HG03097 (cell line): Measurements from ENCODE around the gene ATP9B.
A peak's percentile ranks its signal among the peaks of the same experiment; 100 is the strongest.

ENCODE experiments used
- ATAC-seq: cut with Tn5 transposase; IDR thresholded peaks from one replicate; pipeline ENCODE4 v1.9.1; 2021; ENCODE audit not compliant: unreplicated experiment, low FRiP score

Gene ATP9B

DNA sequence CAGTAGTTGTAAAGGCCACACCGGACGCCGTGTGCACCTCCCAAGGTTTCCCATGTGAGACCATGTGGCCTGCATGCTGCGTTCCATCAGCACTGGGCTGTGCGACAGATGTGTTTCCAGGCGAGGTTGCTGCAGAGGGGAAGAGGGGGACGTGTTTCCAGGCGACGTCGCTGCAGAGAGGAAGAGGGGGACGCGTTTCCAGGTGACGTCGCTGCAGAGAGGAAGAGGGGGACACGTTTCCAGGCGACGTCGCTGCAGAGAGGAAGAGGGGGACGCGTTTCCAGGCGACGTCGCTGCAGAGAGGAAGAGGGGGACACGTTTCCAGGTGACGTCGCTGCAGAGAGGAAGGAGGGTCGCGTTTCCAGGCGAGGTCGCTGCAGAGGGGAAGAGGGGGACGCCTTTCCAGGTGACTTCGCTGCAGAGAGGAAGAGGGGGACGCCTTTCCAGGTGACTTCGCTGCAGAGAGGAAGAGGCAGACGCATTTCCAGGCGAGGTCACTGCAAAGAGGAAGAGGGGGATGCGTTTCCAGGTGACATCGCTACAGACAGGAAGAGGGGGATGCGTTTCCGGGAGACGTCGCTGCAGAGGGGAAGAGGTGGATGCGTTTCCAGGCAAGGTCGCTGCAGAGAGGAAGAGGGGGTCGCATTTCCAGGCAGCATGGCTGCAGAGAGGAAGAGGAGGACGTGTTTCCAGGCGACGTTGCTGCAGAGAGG lies 351.0 kb downstream of the ATP9B start:
- no peak for ATAC-seq

DNA sequence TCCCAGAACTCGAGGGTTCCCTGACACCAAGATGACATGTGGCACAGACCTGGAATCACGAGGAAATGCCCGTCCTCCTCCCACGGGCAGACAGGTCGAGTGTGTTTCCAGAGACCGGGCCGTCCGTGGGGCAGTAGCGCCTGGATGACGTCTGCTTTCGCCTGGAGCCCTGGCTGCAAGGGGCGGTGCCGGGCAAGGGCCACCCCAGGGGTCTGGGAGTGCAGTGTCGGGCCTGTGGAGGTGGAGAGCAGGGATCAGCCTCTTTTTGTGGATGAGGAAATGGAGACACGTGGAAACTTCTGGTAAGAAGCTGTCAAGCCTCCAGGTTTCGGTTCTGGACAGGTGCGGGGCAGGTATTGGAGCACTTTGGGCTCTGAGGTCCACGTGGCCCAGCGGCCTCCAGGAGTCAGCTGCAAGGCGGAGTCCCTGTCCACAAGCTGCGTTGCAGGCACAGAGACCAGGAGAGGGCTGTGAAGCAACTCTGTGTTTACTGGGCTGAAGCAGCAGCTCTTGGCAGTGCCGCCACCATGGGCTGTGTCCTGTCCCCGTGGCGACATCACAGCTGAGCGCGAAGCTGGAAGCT lies 352.2 kb downstream of the ATP9B start:
- ATAC-seq = no peak

DNA sequence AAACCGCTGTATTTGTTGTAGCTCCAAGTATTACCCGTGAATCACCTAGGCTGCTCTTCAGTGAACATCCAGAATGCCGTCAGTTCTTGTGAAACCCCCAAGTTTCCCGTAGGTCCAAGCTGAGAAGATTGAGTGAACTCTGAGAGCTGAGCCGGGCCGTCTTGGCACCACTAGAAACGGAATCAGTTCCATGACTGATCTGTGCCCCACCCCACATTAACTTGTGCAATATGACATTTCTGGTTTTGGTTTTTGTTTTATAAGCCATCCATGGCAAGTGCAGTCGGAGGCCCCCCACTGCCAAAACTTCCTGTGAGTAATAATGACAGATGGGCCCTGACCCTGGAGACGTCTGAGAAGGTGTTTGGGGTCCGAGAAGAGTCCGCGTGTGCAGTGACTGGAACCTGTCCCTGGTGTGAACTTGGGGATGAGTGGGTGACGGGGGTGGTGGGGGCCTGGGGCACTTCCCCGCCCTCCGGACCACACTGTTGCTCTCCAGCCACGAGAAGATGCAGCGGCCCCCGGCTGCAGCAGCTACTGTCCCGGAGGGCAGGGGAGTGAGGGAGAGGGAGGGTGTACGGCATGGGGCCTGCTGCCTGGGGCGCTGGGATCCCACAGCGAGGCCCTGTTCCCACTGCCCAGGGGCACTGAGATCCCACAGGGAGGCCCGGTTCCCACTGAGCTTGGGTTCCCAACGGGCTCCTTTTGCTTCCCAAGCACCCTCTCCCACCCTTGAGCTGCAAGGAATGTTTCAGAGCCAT lies 353.0 kb downstream of the ATP9B start:
- peak; percentile 75 for ATAC-seq

DNA sequence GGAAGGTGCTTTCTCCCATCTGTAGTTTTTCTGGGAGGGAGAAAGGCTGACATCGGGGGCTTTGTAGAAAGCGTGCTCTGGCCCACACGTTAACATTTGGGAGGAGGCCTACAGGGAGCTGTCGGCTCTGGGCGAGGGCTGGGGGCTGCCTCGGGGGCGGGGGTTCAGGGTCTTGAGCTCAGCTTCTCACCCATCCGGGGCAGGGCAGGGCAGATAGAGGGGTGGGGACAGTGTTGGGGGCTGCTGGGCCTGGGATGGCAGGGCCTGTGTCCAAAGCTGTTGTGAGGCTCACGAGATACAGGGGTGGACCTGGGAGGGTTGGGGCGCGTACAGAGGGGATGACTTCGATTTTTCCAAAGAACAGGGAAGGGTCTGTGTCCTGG lies 353.6 kb downstream of the ATP9B start:
- ATAC-seq = no peak

DNA sequence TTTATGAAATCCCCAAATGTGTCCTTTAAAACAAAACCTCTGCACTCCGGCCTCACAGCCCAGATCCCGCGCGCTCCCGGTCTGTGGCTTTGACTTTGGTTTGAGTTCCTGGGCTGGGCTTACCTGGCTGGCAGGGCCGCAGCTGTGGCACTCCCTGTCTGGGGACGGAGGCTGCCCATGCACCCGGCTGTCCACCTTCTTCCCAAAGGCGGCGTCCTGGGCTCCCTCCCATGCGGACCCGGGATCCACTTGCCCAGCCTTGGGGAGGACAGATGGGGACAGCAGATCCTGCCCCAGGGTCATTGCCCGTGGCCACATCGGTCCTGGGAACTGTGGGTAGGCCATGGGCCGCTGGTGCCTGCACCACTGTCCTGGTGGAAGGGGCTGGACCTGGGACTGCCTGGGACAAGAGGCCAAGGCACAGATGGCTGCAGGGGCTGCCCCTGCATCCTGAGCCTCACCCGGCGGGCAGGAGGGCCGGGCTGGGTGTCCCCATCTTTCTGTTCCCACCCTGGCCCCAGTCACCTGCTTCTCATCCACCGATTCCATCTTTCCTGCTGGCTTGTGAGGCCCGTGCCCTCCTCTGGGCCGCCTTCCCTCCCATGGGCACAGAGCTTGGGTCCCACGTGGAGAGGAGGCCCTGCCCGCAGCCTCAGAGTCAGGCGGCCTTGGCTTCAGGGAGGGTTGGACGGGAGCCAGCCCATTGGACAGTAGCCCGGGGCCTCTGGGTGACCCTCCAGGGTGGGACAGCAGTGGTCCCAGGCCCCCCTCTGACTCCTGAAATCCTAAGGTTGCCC lies 354.2 kb downstream of the ATP9B start:
- ATAC-seq = no peak

DNA sequence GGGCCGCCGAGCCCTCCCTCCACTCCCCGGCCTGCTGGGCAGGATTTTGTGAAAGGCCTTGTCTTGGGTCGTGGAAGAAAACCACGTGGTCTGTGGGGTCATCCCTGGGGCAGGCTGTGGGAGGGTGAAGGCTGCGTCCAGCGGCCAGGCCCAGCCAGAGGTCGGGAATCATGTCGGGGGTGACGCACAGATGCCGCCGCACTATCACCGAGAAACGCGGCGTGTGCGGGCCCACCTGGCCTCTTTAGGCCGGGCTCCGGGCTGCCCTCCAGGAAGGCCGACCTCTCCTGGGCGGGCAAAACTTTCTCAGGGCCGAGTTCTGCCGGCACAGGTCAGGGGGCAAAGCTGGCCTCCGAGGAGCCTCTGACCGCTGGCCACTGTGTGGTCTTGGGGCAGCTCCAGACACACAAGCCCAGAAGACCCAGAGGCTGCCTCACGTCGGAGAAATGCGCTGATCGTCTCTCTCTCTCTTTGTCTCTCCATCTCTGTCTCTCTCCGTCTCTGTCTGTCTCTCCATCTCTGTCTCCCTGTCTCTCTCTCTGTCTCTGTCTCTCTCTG lies 354.9 kb downstream of the ATP9B start:
- no peak for ATAC-seq

DNA sequence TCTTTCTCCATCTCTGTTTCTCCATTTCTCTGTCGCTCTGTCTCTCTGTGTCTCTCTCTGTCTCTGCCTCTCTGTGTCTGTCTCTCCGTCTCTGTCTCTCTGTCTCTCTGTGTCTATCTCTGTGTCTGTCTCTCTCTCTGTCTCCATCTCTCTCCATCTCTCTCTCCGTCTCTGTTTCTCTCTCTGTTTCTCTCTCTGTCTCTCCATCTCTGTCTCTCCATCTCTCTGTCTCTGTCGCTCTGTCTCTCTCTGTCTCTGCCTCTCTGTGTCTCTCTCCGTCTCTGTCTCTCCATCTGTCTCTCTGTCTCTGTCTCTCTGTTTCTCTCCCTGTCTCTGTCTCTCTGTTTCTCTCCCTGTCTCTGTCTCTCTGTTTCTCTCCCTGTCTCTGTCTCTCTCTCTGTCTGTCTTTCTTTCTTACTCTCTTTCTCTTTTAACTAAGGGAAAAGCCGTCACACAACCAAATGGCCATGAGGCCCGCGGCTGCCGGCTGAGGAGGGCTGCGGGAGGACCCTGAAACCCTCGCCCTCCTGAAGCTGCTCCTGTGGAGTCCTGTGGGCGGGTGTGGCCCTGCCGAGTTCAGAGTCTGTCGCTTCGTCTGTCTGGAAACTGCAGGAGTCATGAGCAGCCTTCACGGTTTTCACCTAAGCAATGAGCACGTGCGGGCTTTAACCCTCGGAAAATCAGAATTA lies 355.8 kb downstream of the ATP9B start:
- ATAC-seq = no peak

DNA sequence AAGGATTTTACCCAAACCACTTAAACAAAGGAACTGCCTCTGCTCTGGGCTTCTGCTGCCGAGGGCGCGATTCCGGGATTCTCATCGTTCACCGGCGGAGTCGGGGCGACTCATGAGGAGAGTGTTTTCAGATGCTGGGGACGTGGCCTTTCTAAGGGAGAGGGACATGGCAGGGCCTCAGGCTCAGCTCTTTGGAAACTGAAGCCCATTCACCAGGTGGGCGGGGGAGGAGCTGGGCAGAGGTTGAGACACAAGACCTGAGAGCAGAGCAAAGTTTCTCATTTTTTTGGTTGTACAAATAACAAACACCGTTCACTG lies 356.3 kb downstream of the ATP9B start:
- ATAC-seq = no peak

DNA sequence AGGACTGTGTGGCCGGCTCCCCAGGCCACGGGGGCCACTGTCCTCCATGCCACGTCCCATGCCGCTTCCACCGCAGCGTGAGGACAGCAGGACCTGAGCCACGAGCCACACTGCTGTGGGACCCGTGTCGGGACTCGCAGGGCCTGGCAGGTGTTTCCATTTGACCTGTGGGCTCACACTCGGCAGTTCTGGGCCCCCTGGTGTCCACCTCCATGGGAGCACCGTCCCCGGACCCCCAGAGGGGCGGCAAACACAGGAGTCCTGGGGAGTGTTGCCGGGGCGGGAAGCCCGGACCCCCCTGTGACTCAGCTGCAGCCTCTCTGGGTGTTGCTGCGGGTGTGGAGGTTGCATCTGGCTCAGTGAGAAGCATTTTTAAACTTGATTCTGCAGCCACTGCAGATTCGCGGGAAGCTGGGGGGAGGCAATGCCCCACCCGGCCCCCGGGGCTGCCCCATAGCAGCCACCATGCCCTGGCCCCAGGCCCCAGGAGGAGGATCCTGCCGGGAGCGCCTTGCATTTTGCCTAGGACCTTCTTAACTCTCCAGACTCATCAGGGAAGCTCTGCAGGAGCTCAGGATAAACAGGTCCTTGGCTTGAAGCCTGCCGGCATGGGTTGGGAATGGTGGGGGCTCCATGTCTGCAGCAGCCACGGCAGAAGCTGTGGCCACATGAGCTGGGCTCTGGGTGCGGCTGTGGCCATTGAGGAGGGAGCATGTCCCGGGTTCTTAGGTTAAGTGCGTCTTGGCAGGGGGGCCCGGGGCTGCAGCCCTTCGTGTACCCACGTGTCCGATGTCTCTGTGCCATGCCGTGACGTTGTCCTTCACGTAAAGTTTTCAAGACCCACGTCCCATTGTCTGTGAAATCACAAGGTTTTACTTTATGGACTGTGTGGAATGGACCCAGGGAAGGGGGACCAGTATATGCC lies 357.4 kb downstream of the ATP9B start:
- no peak for ATAC-seq

DNA sequence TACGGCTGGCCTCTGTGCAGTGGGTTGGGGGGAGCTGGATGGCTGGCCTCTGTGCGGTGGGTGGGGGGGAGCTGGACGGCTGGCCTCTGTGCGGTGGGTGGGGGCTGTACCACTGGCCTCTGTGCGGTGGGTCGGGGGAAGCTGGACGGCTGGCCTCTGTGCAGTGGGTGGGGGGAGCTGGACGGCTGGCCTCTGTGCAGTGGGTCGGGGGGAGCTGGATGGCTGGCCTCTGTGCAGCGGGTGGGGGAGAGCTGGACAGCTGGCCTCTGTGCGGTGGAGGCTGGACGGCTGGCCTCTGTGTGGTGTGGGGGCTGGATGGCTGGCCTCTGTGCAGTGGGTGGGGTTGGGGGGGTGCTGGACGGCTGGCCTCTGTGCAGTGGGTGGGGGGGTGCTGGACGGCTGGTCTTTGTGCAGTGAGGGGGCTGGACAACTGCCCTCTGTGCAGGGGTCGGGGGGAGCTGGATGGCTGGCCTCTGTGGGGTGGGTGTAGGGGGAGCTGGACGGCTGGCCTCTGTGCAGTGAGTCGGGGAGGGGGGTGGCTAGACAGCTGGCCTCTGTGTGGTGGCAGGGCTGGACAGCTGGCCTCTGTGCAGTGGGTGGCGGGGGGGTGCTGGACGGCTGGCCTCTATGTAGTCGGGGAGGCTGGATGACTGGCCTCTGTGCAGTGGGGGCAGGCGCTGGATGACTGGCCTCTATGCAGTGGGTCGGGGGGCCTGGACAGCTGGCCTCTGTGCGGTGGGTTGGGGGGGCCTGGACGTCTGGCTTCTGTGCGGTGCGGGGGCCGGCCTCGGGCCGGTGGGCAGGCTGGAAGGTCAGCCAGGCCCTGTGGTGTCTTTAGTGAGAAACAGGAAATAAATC lies 358.4 kb downstream of the ATP9B start:
- no peak for ATAC-seq
